ENCODE measurements around the gene EIF3F. TPM values are rescaled to one million over a fixed set of nuclear protein-coding genes. Genes with fewer than 3 reads are reported as not detected.

The EIF3F gene
- total and polyA plus RNA-seq, 2 of the 4 experiments (the other 2 are of a cell fraction) = 279 to 306 TPM

DNA sequence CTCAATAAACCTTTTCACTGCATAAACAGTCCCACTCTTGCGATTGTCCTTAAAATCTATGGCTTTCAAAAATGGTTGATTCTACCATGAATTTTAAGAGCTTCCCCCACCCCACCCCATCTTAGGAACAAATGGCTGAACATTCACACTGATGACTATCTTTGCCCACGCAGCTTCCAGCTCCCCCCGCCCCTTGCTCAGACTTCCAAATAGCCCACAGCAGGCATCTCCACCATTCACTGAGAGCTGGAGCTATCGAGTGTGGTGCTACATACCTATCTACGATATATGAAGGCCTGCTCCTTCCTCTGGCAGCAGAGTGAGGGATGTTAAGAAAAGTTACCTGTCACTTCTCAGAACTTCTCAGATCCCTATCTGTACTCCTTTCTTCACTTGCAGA is 26.7 kb downstream of the EIF3F start:
- in situ Hi-C loops (cut with MboI; ENCODE audit: low sequenced_read_pairs) = no loop called here

More for the DNA sequence above, 26.7 kb downstream of the EIF3F start:
- dilution Hi-C loops (cut with HindIII; ENCODE audit: low sequenced_read_pairs, unreplicated experiment) = no loop called here
- H3K4me2 ChIP-seq (ENCODE audit: low read depth, low read length) = no peak overlapping the region
- 100% methylated on average over 1 of the region's 5 CpGs; no CpG with 5 or more reads in 1 of the 2 experiments for WGBS, 2 experiments (ENCODE audit: extremely low coverage in 2 of 2, insufficient read length in 1 of 2)
- no peak overlapping the region for H2AK5ac ChIP-seq (ENCODE audit: low read depth, low read length)
- H2BK5ac ChIP-seq (ENCODE audit: low read depth, low read length, poor library complexity, severe bottlenecking) = no peak overlapping the region
- H3K4ac ChIP-seq (ENCODE audit: low read depth, low read length) = 0 out of 2 replicates have a peak overlapping the region, but pooled peaks have one; percentile 34
- H3K18ac ChIP-seq (ENCODE audit: low read depth, low read length) = no peak overlapping the region
- peaks cover 32% of the 10 kb centered on the region for H3K9me1 ChIP-seq (ENCODE audit: insufficient read depth, low read length)
- peaks cover 9% of the 10 kb centered on the region; the same call in 1 of the 2 replicates for H4K20me1 ChIP-seq (ENCODE audit: insufficient read depth, low read length)
- H4K8ac ChIP-seq (ENCODE audit: low read depth in 2 of 2, low read length in 2 of 2) = no peak overlapping the region
- ChIA-PET POLR2A (ENCODE audit: unreplicated experiment) (interaction anchor here (0.6 kb wide), 1 partner anchor 8 kb away, joined by 5 read pairs; no protein-coding TSS in a partner anchor), CTCF (interaction anchor here (0.8 to 1.1 kb wide), 2 partner anchors 8 to 85 kb away, joined by 4 to 6 read pairs; no protein-coding TSS in a partner anchor)
- H3K56ac ChIP-seq (ENCODE audit: extremely low read depth, insufficient read depth, low read length) = no peak overlapping the region
- no peak overlapping the region for H4K5ac ChIP-seq (ENCODE audit: low read depth, low read length)
- no TSS peak for BruUV-seq (replicated peaks)
- no peak overlapping the region for H3K4me3 ChIP-seq (ENCODE audit: insufficient read depth, low read depth, low read length)
- intact Hi-C loops (cut with micrococcal nuclease) = no loop called here
- H3K27ac ChIP-seq (ENCODE audit: insufficient read depth, low read length) = no peak overlapping the region
- no peaks in the 10 kb centered on the region for H3K27me3 ChIP-seq (ENCODE audit: control insufficient read depth, insufficient read depth, low read length)
- H3K36me3 ChIP-seq (ENCODE audit: control insufficient read depth, insufficient read depth, low read length) = no peaks in the 10 kb centered on the region
- TF ChIP-seq MAFK (IDR thresholded peaks at IDR 0.05; ENCODE audit: low read depth, low read length) = no peak
- TF ChIP-seq MAZ (IDR thresholded peaks at IDR 0.05; ENCODE audit: borderline replicate concordance, low read depth, low read length) = no peak
- H3K23ac ChIP-seq (ENCODE audit: low read depth, low read length) = no peak overlapping the region
- DNase-seq = no peak
- H3K79me1 ChIP-seq (ENCODE audit: low read depth in 1 of 2, low read length in 2 of 2) = no peaks in the 10 kb centered on the region
- peak overlapping the region; percentile 35 for H2AK9ac ChIP-seq (replicated peaks; ENCODE audit: low read depth, low read length, poor library complexity)
- ATAC-seq (ENCODE audit: low read depth) = no peak
- 0 out of 2 replicates have a peak overlapping the region, but pooled peaks have one; percentile 18 for H2BK120ac ChIP-seq (ENCODE audit: low read depth, low read length)
- no peak overlapping the region for H2BK15ac ChIP-seq (ENCODE audit: low read depth, low read length)
- H3K9me3 ChIP-seq (ENCODE audit: control insufficient read depth, insufficient read depth, low read length) = no peaks in the 10 kb centered on the region
- H3K14ac ChIP-seq (replicated peaks; ENCODE audit: low read depth, low read length) = no peak overlapping the region
- no peak overlapping the region for H2BK20ac ChIP-seq (ENCODE audit: low read depth, low read length)
- no peak overlapping the region for H3K9ac ChIP-seq (ENCODE audit: low read depth, low read length)
- H3K4me1 ChIP-seq (ENCODE audit: control insufficient read depth, insufficient read depth, low read length) = peaks cover 20% of the 10 kb centered on the region
- H2AFZ ChIP-seq (replicated peaks; ENCODE audit: low read length, poor library complexity) = no peak overlapping the region
- no peak overlapping the region for H4K91ac ChIP-seq (ENCODE audit: insufficient read depth, low read depth, low read length)
